HepG2 (cell line): ENCODE data around the gene TOE1. TPM values are rescaled to one million over a fixed set of nuclear protein-coding genes. Genes with fewer than 3 reads are reported as not detected.
A peak's percentile ranks its signal among the peaks of the same experiment; 100 is the strongest.

Source experiments
- AGO1 ChIP-seq: fragments of 200-400 bp; formaldehyde crosslinking; IDR thresholded peaks from 2 replicates; pipeline ENCODE4 v1.6.1; 2017; ENCODE audit warnings: mild to moderate bottlenecking, low read depth, low read length, moderate library complexity; ENCODE audit not compliant: poor library complexity, severe bottlenecking
- AGO2 ChIP-seq: fragments of 200-400 bp; formaldehyde crosslinking; optimal IDR thresholded peaks from 2 replicates; pipeline ENCODE3; 2017; ENCODE audit warnings: mild to moderate bottlenecking, low read depth, low read length, moderate library complexity
- ARID5B ChIP-seq: IDR thresholded peaks from 2 replicates; pipeline ENCODE4 v1.4.0; 2020; ENCODE audit warnings: mild to moderate bottlenecking, missing genetic modification reagents
- CBX1 ChIP-seq: IDR thresholded peaks from one replicate; pipeline ENCODE4 v1.6.1; 2016; ENCODE audit warnings: antibody characterized with exemption, low read depth
- NFE2L1 ChIP-seq: sonication (generic); formaldehyde crosslinking; IDR thresholded peaks from 2 replicates; pipeline ENCODE4 v1.4.0; 2020; ENCODE audit warnings: missing genetic modification reagents, mild to moderate bottlenecking, borderline replicate concordance
- NFIB ChIP-seq: sonication (generic); formaldehyde crosslinking; IDR thresholded peaks from 2 replicates; pipeline ENCODE4 v1.9.0; 2021; ENCODE audit warnings: missing genetic modification reagents, mild to moderate bottlenecking, borderline replicate concordance
- SIX1 ChIP-seq: sonication (generic); formaldehyde crosslinking; IDR thresholded peaks from 2 replicates; pipeline ENCODE4 v1.4.0; 2020; ENCODE audit warnings: missing genetic modification reagents, borderline replicate concordance
- ZBTB34 ChIP-seq: sonication (generic); formaldehyde crosslinking; IDR thresholded peaks from 2 replicates; pipeline ENCODE4 v1.8.0; 2022; ENCODE audit warnings: mild to moderate bottlenecking, missing genetic modification reagents
- ZFP82 ChIP-seq: sonication (generic); formaldehyde crosslinking; IDR thresholded peaks from 2 replicates; pipeline ENCODE4 v1.5.1; 2020; ENCODE audit warnings: mild to moderate bottlenecking, missing genetic modification reagents, borderline replicate concordance
- ZNF33A ChIP-seq: sonication (generic); formaldehyde crosslinking; IDR thresholded peaks from 2 replicates; pipeline ENCODE4 v1.5.1; 2020; ENCODE audit warnings: missing genetic modification reagents, mild to moderate bottlenecking, moderate library complexity, borderline replicate concordance
- ZNF431 ChIP-seq: sonication (generic); formaldehyde crosslinking; IDR thresholded peaks from 2 replicates; pipeline ENCODE4 v1.9.0; 2022; ENCODE audit warnings: missing genetic modification reagents, low read depth, mild to moderate bottlenecking, borderline replicate concordance
- ZNF460 ChIP-seq: sonication (generic); formaldehyde crosslinking; IDR thresholded peaks from 2 replicates; pipeline ENCODE4 v1.5.1; 2020; ENCODE audit warnings: missing genetic modification reagents, mild to moderate bottlenecking, borderline replicate concordance
- ZNF543 ChIP-seq: sonication (generic); formaldehyde crosslinking; IDR thresholded peaks from 2 replicates; pipeline ENCODE4 v1.4.0; 2020; ENCODE audit warnings: mild to moderate bottlenecking, missing genetic modification reagents
- ZNF569 ChIP-seq: sonication (generic); formaldehyde crosslinking; IDR thresholded peaks from 2 replicates; pipeline ENCODE4 v1.5.0; 2020; ENCODE audit warnings: mild to moderate bottlenecking, missing genetic modification reagents, moderate library complexity, borderline replicate concordance
- ZNF629 ChIP-seq: sonication (generic); formaldehyde crosslinking; conservative IDR thresholded peaks from 2 replicates; pipeline ENCODE4 v1.5.0; 2020; ENCODE audit warnings: missing genetic modification reagents
- ZNF652 ChIP-seq: IDR thresholded peaks from 2 replicates; pipeline ENCODE4 v1.6.1; 2016; ENCODE audit warnings: low read depth, borderline replicate concordance
- ZNF782 ChIP-seq: sonication (generic); formaldehyde crosslinking; IDR thresholded peaks from 2 replicates; pipeline ENCODE4 v1.4.0; 2020; ENCODE audit warnings: missing genetic modification reagents, mild to moderate bottlenecking, borderline replicate concordance
- ZNF878 ChIP-seq: sonication (generic); formaldehyde crosslinking; IDR thresholded peaks from 2 replicates; pipeline ENCODE4 v1.8.1; 2023; ENCODE audit warnings: mild to moderate bottlenecking, missing genetic modification reagents, moderate library complexity
- ZNF883 ChIP-seq: sonication (generic); formaldehyde crosslinking; IDR thresholded peaks from 2 replicates; pipeline ENCODE4 v1.5.1; 2020; ENCODE audit warnings: mild to moderate bottlenecking, missing genetic modification reagents; ENCODE audit errors: not compliant biosample characterization
- polyA plus RNA-seq, 8 experiments: library from polyadenylated mRNA; depleted of rRNA in 3 of 8; stranded (reverse) in 7 of 8; unstranded in 1 of 8; fragments of >200 nt; fragmentation: Illumina TruSeq in 4 of 8; extraction: Trizol in 4 of 8; gene quantifications; 2 replicates each; pipeline versions ENCODE4 v1.2.1 to v1.2.3, GENCODE V29; 2011 to 2016; ENCODE audit warnings: low read depth in 4 of 8, missing spikeins in 1 of 8, mixed read lengths in 1 of 8; ENCODE audit not compliant: insufficient read depth in 1 of 8
- total RNA-seq, 5 experiments: library from RNA; depleted of rRNA; stranded (reverse); fragments of >200 nt; fragmentation: Illumina TruSeq; extraction: Trizol; gene quantifications; 2 replicates each; pipeline ENCODE4 v1.2.3, GENCODE V29; 2016; ENCODE audit warnings: low read depth in 1 of 5
- TF ChIP-seq, protein P1 (sequence below): sonication (generic); formaldehyde crosslinking; IDR thresholded peaks from 2 replicates; pipeline ENCODE4 v1.4.0; 2020; ENCODE audit warnings: missing genetic modification reagents, low read depth, mild to moderate bottlenecking, borderline replicate concordance
- TF ChIP-seq, protein P2 (sequence below): sonication (generic); formaldehyde crosslinking; IDR thresholded peaks from 2 replicates; pipeline ENCODE4 v1.8.1; 2023; ENCODE audit warnings: mild to moderate bottlenecking, inconsistent platforms, moderate library complexity, missing genetic modification reagents, borderline replicate concordance

Gene TOE1
- total and polyA plus RNA-seq, 2 of the 13 experiments (the other 11 are each of a cell fraction or from before 2014, with no cell fraction given): 14.1 to 19.0 TPM

GRCh38 chr1:45303520-45304310 lies 36.3 kb upstream of the TOE1 start (continued):
- TF ChIP-seq ZBTB34 (CRISPR knock-in tag): 0 out of 2 replicates have a peak, but pooled peaks have one; percentile 58
- peak; percentile 16; the same call in 1 of the 2 replicates for TF ChIP-seq SIX1
- TF ChIP-seq NFE2L1 (CRISPR knock-in tag): no peak
- no peak for TF ChIP-seq ZNF33A
- TF ChIP-seq ZNF431: 0 out of 2 replicates have a peak, but pooled peaks have one; percentile 48
- TF ChIP-seq ZNF543 (CRISPR knock-in tag): no peak
- TF ChIP-seq, protein P1, sequence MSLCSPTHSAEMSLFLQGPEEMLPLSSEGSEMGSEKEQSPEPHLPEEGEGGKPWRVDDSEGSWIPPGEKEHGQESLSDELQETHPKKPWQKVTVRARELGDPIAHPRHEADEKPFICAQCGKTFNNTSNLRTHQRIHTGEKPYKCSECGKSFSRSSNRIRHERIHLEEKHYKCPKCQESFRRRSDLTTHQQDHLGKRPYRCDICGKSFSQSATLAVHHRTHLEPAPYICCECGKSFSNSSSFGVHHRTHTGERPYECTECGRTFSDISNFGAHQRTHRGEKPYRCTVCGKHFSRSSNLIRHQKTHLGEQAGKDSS (CRISPR knock-in tag): no peak; the same call in 1 of the 2 replicates
- no peak for TF ChIP-seq AGO1
- TF ChIP-seq CBX1: peak; percentile 40
- TF ChIP-seq, protein P2, sequence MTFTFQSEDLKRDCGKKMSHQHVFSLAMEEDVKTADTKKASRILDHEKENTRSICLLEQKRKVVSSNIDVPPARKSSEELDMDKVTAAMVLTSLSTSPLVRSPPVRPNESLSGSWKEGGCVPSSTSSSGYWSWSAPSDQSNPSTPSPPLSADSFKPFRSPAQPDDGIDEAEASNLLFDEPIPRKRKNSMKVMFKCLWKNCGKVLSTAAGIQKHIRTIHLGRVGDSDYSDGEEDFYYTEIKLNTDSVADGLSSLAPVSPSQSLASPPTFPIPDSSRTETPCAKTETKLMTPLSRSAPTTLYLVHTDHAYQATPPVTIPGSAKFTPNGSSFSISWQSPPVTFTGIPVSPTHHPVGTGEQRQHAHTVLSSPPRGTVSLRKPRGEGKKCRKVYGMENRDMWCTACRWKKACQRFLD: no peak
- peak; percentile 50; the same call in 1 of the 2 replicates for TF ChIP-seq ZNF652 (CRISPR knock-in tag)
- no peak for TF ChIP-seq ZNF629
- TF ChIP-seq ARID5B (CRISPR knock-in tag): peak; percentile 65
- no peak for TF ChIP-seq ZNF878 (CRISPR knock-in tag)
- peak; percentile 49; the same call in 1 of the 2 replicates for TF ChIP-seq ZFP82 (CRISPR knock-in tag)
- TF ChIP-seq AGO2: peak; percentile 87
- TF ChIP-seq ZNF782: peak; percentile 82; the same call in 1 of the 2 replicates
- TF ChIP-seq ZNF569 (CRISPR knock-in tag): no peak
- TF ChIP-seq ZNF883: peak; percentile 34
- TF ChIP-seq NFIB (CRISPR knock-in tag): no peak
- no peak for TF ChIP-seq ZNF460 (CRISPR knock-in tag)
